ENCODE data around the gene GRAMD1B. TPM values are rescaled to one million over a fixed set of nuclear protein-coding genes. Genes with fewer than 3 reads are reported as not detected.
A peak's percentile ranks its signal among the peaks of the same experiment; 100 is the strongest.

The GRAMD1B gene
- total and polyA plus RNA-seq, 2 experiments from 2014 or later, result 9.0 to 20.4 TPM

- peak; percentile 62 for DNase-seq (ENCODE audit: low spot score)
- Histone ChIP-seq H2AFZ (no peak overlapping the region), H3K27ac (peak overlapping the region; percentile 53), H3K4me1 (ENCODE audit: insufficient read depth) (peaks cover 38% of the 10 kb centered on the region), H3K4me2 (no peak overlapping the region), H3K36me3 (replicated peaks; ENCODE audit: insufficient read depth, low read depth) (no peaks in the 10 kb centered on the region), H3K9me2 (replicated peaks; ENCODE audit: insufficient read depth) (no peaks in the 10 kb centered on the region), H4K20me1 (ENCODE audit: insufficient read depth, poor library complexity, severe bottlenecking) (no peaks in the 10 kb centered on the region), H3K27me3 (no peaks in the 10 kb centered on the region), H3K4me3 (no peak overlapping the region), H3K9me3 (ENCODE audit: low read depth) (no peaks in the 10 kb centered on the region), H3K79me2 (no peaks in the 10 kb centered on the region)
- WGBS (ENCODE audit: low lambda C conversion rate, missing lambda C conversion rate), result 68% methylated on average over 11 of the region's 11 CpGs
- TF ChIP-seq CTCF (IDR thresholded peaks at IDR 0.05; ENCODE audit: poor library complexity) (no peak), EZH2 (IDR thresholded peaks at IDR 0.05; ENCODE audit: borderline replicate concordance) (no peak), EZH2phosphoT487 (IDR thresholded peaks at IDR 0.05; ENCODE audit: low read depth, severe bottlenecking, unreplicated experiment) (no peak)
These were observed 160.3 kb downstream of the GRAMD1B start for GRCh38 chr11:123590296-123590912.

- H2AFZ ChIP-seq, result no peak overlapping the region
These were observed 163.5 kb downstream of the GRAMD1B start for GRCh38 chr11:123593570-123593969.

GRCh38 chr11:123594188-123594901 lies 164.3 kb downstream of the GRAMD1B start:
- H3K27ac ChIP-seq, result no peak overlapping the region
- no peak overlapping the region for H3K4me2 ChIP-seq
- no peak for DNase-seq (ENCODE audit: low spot score)
- no peaks in the 10 kb centered on the region for H3K36me3 ChIP-seq (replicated peaks; ENCODE audit: insufficient read depth, low read depth)
- no peaks in the 10 kb centered on the region for H4K20me1 ChIP-seq (ENCODE audit: insufficient read depth, poor library complexity, severe bottlenecking)
- H3K9me3 ChIP-seq (ENCODE audit: low read depth), result no peaks in the 10 kb centered on the region
- no peak for TF ChIP-seq EZH2 (IDR thresholded peaks at IDR 0.05; ENCODE audit: borderline replicate concordance)
- TF ChIP-seq EZH2phosphoT487 (IDR thresholded peaks at IDR 0.05; ENCODE audit: low read depth, severe bottlenecking, unreplicated experiment), result no peak
- no peak for TF ChIP-seq CTCF (IDR thresholded peaks at IDR 0.05; ENCODE audit: poor library complexity)
- no peak overlapping the region for H3K4me3 ChIP-seq
- no peak overlapping the region for H2AFZ ChIP-seq
- no peaks in the 10 kb centered on the region for H3K9me2 ChIP-seq (replicated peaks; ENCODE audit: insufficient read depth)
- no peaks in the 10 kb centered on the region for H3K79me2 ChIP-seq
- H3K4me1 ChIP-seq (ENCODE audit: insufficient read depth), result peaks cover 13% of the 10 kb centered on the region
- H3K27me3 ChIP-seq, result no peaks in the 10 kb centered on the region
- 91% methylated on average over 8 of the region's 8 CpGs for WGBS (ENCODE audit: low lambda C conversion rate, missing lambda C conversion rate)

More at GRCh38 chr11:123593570-123593969, 163.5 kb downstream of the GRAMD1B start:
- Histone ChIP-seq H3K9me2 (replicated peaks; ENCODE audit: insufficient read depth) (no peaks in the 10 kb centered on the region), H4K20me1 (ENCODE audit: insufficient read depth, poor library complexity, severe bottlenecking) (no peaks in the 10 kb centered on the region), H3K79me2 (no peaks in the 10 kb centered on the region), H3K4me2 (no peak overlapping the region), H3K36me3 (replicated peaks; ENCODE audit: insufficient read depth, low read depth) (no peaks in the 10 kb centered on the region), H3K27me3 (no peaks in the 10 kb centered on the region), H3K27ac (no peak overlapping the region), H3K4me1 (ENCODE audit: insufficient read depth) (peaks cover 18% of the 10 kb centered on the region), H3K4me3 (no peak overlapping the region), H3K9me3 (ENCODE audit: low read depth) (no peaks in the 10 kb centered on the region)
- 73% methylated on average over 6 of the region's 6 CpGs for WGBS (ENCODE audit: low lambda C conversion rate, missing lambda C conversion rate)
- TF ChIP-seq CTCF (IDR thresholded peaks at IDR 0.05; ENCODE audit: poor library complexity), result no peak
- no peak for TF ChIP-seq EZH2phosphoT487 (IDR thresholded peaks at IDR 0.05; ENCODE audit: low read depth, severe bottlenecking, unreplicated experiment)
- no peak for TF ChIP-seq EZH2 (IDR thresholded peaks at IDR 0.05; ENCODE audit: borderline replicate concordance)
- DNase-seq (ENCODE audit: low spot score), result no peak
